ENCODE results near the gene SPECC1.

The SPECC1 gene

GRCh38 chr17:20116683-20117309, 107.6 kb downstream of the SPECC1 start:
- Histone ChIP-seq H3K9ac (no peak overlapping the region), H3K27me3 (no peaks in the 10 kb centered on the region), H3K4me1 (peaks cover 0 to 12% (median 5%) of the 10 kb centered on the region in 10 experiments; a peak in 11 of 20 replicates), H3K27ac (no peak overlapping the region), H4K20me1 (peaks cover 0 to 82% (median 31%) of the 10 kb centered on the region in 11 experiments; a peak in 17 of 22 replicates), H3K36me3 (peaks cover 0 to 49% (median 24%) of the 10 kb centered on the region in 11 experiments; a peak in 15 of 22 replicates), H3K4me3 (no peak overlapping the region), H3K9me3 (replicated peaks in 1 of 11) (no peaks in the 10 kb centered on the region), H3K4me2 (no peak overlapping the region)
- no peak for TF ChIP-seq Cebpa-rat (IDR thresholded peaks at IDR 0.05)

- peaks cover 0 to 50% (median 14%) of the 10 kb centered on the region in 11 experiments; a peak in 11 of 22 replicates for H3K36me3 ChIP-seq
- TF ChIP-seq Cebpa-rat (IDR thresholded peaks at IDR 0.05), result no peak
- H3K27ac ChIP-seq, result no peak overlapping the region
- H3K4me1 ChIP-seq, result peaks cover 0 to 24% (median 10%) of the 10 kb centered on the region in 10 experiments; a peak in 13 of 20 replicates
- no peak overlapping the region for H3K4me3 ChIP-seq
- H3K4me2 ChIP-seq, result no peak overlapping the region
- no peak overlapping the region for H3K9ac ChIP-seq
- H3K27me3 ChIP-seq, result no peaks in the 10 kb centered on the region
- no peaks in the 10 kb centered on the region for H3K9me3 ChIP-seq (replicated peaks in 1 of 11)
- peaks cover 0 to 92% (median 38%) of the 10 kb centered on the region in 11 experiments; a peak in 17 of 22 replicates for H4K20me1 ChIP-seq
These were observed 109.1 kb downstream of the SPECC1 start for GRCh38 chr17:20118280-20118679.

GRCh38 chr17:20120836-20121235, 111.7 kb downstream of the SPECC1 start:
- Histone ChIP-seq H3K27ac (no peak overlapping the region), H4K20me1 (peaks cover 0 to 90% (median 38%) of the 10 kb centered on the region in 11 experiments; a peak in 17 of 22 replicates), H3K36me3 (peaks cover 0 to 59% (median 19%) of the 10 kb centered on the region in 11 experiments; a peak in 16 of 22 replicates), H3K9ac (no peak overlapping the region), H3K27me3 (no peaks in the 10 kb centered on the region), H3K4me1 (peaks cover 0 to 24% (median 9%) of the 10 kb centered on the region in 10 experiments; a peak in 10 of 20 replicates), H3K4me3 (no peak overlapping the region), H3K9me3 (replicated peaks in 1 of 11) (no peaks in the 10 kb centered on the region), H3K4me2 (no peak overlapping the region)
- TF ChIP-seq Cebpa-rat (IDR thresholded peaks at IDR 0.05), result no peak

- H3K4me3 ChIP-seq, result no peak overlapping the region
These were observed 112.4 kb downstream of the SPECC1 start for GRCh38 chr17:20121359-20122253.

GRCh38 chr17:20122254-20122879, 113.2 kb downstream of the SPECC1 start:
- peak overlapping the region in 5 of 11 experiments; percentile 8 to 75 (median 31); a peak in 6 of 22 replicates for H3K4me2 ChIP-seq
- peak overlapping the region in 1 of 11 experiments; percentile 16; a peak in 2 of 22 replicates for H3K9ac ChIP-seq
- peaks cover 0 to 88% (median 35%) of the 10 kb centered on the region in 11 experiments; a peak in 17 of 22 replicates for H4K20me1 ChIP-seq
- no peaks in the 10 kb centered on the region for H3K27me3 ChIP-seq
- H3K27ac ChIP-seq, result 0 out of 22 replicates have a peak overlapping the region, but pooled peaks of 1 of the 11 experiments have one; percentile 3
- H3K9me3 ChIP-seq (replicated peaks in 1 of 11), result no peaks in the 10 kb centered on the region
- no peak overlapping the region for H3K4me3 ChIP-seq
- H3K36me3 ChIP-seq, result peaks cover 0 to 71% (median 21%) of the 10 kb centered on the region in 11 experiments; a peak in 16 of 22 replicates
- no peak for TF ChIP-seq Cebpa-rat (IDR thresholded peaks at IDR 0.05)
- H3K4me1 ChIP-seq, result peaks cover 0 to 24% (median 9%) of the 10 kb centered on the region in 10 experiments; a peak in 10 of 20 replicates

More at GRCh38 chr17:20121359-20122253, 112.4 kb downstream of the SPECC1 start:
- peaks cover 0 to 65% (median 19%) of the 10 kb centered on the region in 11 experiments; a peak in 16 of 22 replicates for H3K36me3 ChIP-seq
- no peak for TF ChIP-seq Cebpa-rat (IDR thresholded peaks at IDR 0.05)
- H3K9me3 ChIP-seq (replicated peaks in 1 of 11), result no peaks in the 10 kb centered on the region
- peak overlapping the region in 1 of 11 experiments; percentile 16; a peak in 1 of 22 replicates for H3K9ac ChIP-seq
- 0 out of 22 replicates have a peak overlapping the region, but pooled peaks of 1 of the 11 experiments have one; percentile 3 for H3K27ac ChIP-seq
- peaks cover 0 to 24% (median 9%) of the 10 kb centered on the region in 10 experiments; a peak in 10 of 20 replicates for H3K4me1 ChIP-seq
- peaks cover 0 to 92% (median 38%) of the 10 kb centered on the region in 11 experiments; a peak in 17 of 22 replicates for H4K20me1 ChIP-seq
- no peaks in the 10 kb centered on the region for H3K27me3 ChIP-seq
- H3K4me2 ChIP-seq, result peak overlapping the region in 5 of 11 experiments; percentile 8 to 75 (median 31); a peak in 6 of 22 replicates

GRCh38 chr17:20123209-20123608, 114.0 kb downstream of the SPECC1 start:
- Histone ChIP-seq H3K9ac (no peak overlapping the region), H3K27ac (no peak overlapping the region), H4K20me1 (peaks cover 0 to 85% (median 37%) of the 10 kb centered on the region in 11 experiments; a peak in 17 of 22 replicates), H3K27me3 (no peaks in the 10 kb centered on the region), H3K4me1 (peaks cover 0 to 24% (median 9%) of the 10 kb centered on the region in 10 experiments; a peak in 10 of 20 replicates), H3K9me3 (replicated peaks in 1 of 11) (no peaks in the 10 kb centered on the region), H3K36me3 (peaks cover 0 to 80% (median 29%) of the 10 kb centered on the region in 11 experiments; a peak in 16 of 22 replicates), H3K4me2 (peak overlapping the region in 2 of 11 experiments; percentile 49 to 75; a peak in 2 of 22 replicates), H3K4me3 (no peak overlapping the region)
- no peak for TF ChIP-seq Cebpa-rat (IDR thresholded peaks at IDR 0.05)

GRCh38 chr17:20125724-20126123, 116.6 kb downstream of the SPECC1 start:
- Histone ChIP-seq H3K9me3 (replicated peaks in 1 of 11) (peaks cover 0 to 15% (median 3%) of the 10 kb centered on the region in 11 experiments; a peak in 9 of 22 replicates), H3K4me1 (peaks cover 0 to 21% (median 9%) of the 10 kb centered on the region in 10 experiments; a peak in 10 of 20 replicates), H3K9ac (no peak overlapping the region), H3K27ac (no peak overlapping the region), H3K4me2 (no peak overlapping the region), H3K36me3 (peaks cover 0 to 90% (median 51%) of the 10 kb centered on the region in 11 experiments; a peak in 16 of 22 replicates), H4K20me1 (peaks cover 0 to 71% (median 33%) of the 10 kb centered on the region in 11 experiments; a peak in 17 of 22 replicates), H3K27me3 (no peaks in the 10 kb centered on the region), H3K4me3 (no peak overlapping the region)
- no peak for TF ChIP-seq Cebpa-rat (IDR thresholded peaks at IDR 0.05)
